Rectal smooth muscle tissue (tissue), 1 donor: Measurements from ENCODE around the gene CACNA1A.
"Not testable (repeated sequence)": the region's sequence is repeated elsewhere in the genome, so short reads cannot be mapped to it uniquely, and the experiment has no call there.

Experiments used
- H3K27ac ChIP-seq: one replicate; pipeline ENCODE4 v1.7.0; 2013; ENCODE audit warnings: low read depth, low read length, inconsistent platforms
- H3K27me3 ChIP-seq: one replicate; pipeline ENCODE4 v1.7.0; 2013; ENCODE audit warnings: low read length; ENCODE audit not compliant: control insufficient read depth, insufficient read depth
- H3K36me3 ChIP-seq: one replicate; pipeline ENCODE4 v1.7.0; 2013; ENCODE audit warnings: low read length; ENCODE audit not compliant: control insufficient read depth, insufficient read depth
- H3K4me1 ChIP-seq: one replicate; pipeline ENCODE4 v1.7.0; 2013; ENCODE audit warnings: low read length; ENCODE audit not compliant: control insufficient read depth, insufficient read depth
- H3K4me3 ChIP-seq: one replicate; pipeline ENCODE4 v1.7.0; 2013; ENCODE audit warnings: low read length
- H3K9ac ChIP-seq: one replicate; pipeline ENCODE4 v1.7.0; 2013; ENCODE audit warnings: low read length

Gene CACNA1A

GRCh38 chr19:13172346-13173138 is 333.7 kb downstream of the CACNA1A start:
- Histone ChIP-seq H3K4me3 (no peak overlapping the region), H3K4me1 (peaks cover 4% of the 10 kb centered on the region), H3K27ac (no peak overlapping the region), H3K27me3 (no peaks in the 10 kb centered on the region), H3K9ac (no peak overlapping the region), H3K36me3 (no peaks in the 10 kb centered on the region)

GRCh38 chr19:13171146-13171545 is 335.1 kb downstream of the CACNA1A start:
- no peak overlapping the region for H3K27ac ChIP-seq

GRCh38 chr19:13169769-13170168 is 336.5 kb downstream of the CACNA1A start:
- no peak overlapping the region for H3K9ac ChIP-seq
- H3K27me3 ChIP-seq: no peaks in the 10 kb centered on the region
- no peak overlapping the region for H3K4me3 ChIP-seq
- no peak overlapping the region for H3K27ac ChIP-seq
- no peaks in the 10 kb centered on the region for H3K36me3 ChIP-seq
- H3K4me1 ChIP-seq: peaks cover 7% of the 10 kb centered on the region

More at GRCh38 chr19:13171146-13171545, 335.1 kb downstream of the CACNA1A start:
- Histone ChIP-seq H3K4me3 (no peak overlapping the region), H3K4me1 (peaks cover 7% of the 10 kb centered on the region), H3K36me3 (no peaks in the 10 kb centered on the region), H3K27me3 (no peaks in the 10 kb centered on the region), H3K9ac (no peak overlapping the region)

GRCh38 chr19:13166151-13166550 is 340.1 kb downstream of the CACNA1A start:
- H3K4me1 ChIP-seq: peaks cover 13% of the 10 kb centered on the region
- not testable (repeated sequence) for H3K4me3 ChIP-seq, H3K27ac ChIP-seq, H3K27me3 ChIP-seq, H3K9ac ChIP-seq, H3K36me3 ChIP-seq

- Histone ChIP-seq H3K4me3 (peak overlapping the region; percentile 13), H3K4me1 (peaks cover 13% of the 10 kb centered on the region), H3K36me3 (no peaks in the 10 kb centered on the region), H3K27me3 (no peaks in the 10 kb centered on the region), H3K9ac (no peak overlapping the region), H3K27ac (peak overlapping the region; percentile 85)
Measured at GRCh38 chr19:13165162-13165997, 340.9 kb downstream of the CACNA1A start.

- Histone ChIP-seq H3K4me1 (peaks cover 13% of the 10 kb centered on the region), H3K27me3 (no peaks in the 10 kb centered on the region), H3K9ac (peak overlapping the region; percentile 57), H3K27ac (peak overlapping the region; percentile 85), H3K36me3 (no peaks in the 10 kb centered on the region), H3K4me3 (peak overlapping the region; percentile 51)
Measured at GRCh38 chr19:13164343-13165161, 341.7 kb downstream of the CACNA1A start.

- Histone ChIP-seq H3K4me1 (peaks cover 13% of the 10 kb centered on the region), H3K36me3 (no peaks in the 10 kb centered on the region), H3K27me3 (no peaks in the 10 kb centered on the region), H3K27ac (peak overlapping the region; percentile 85), H3K9ac (peak overlapping the region; percentile 57), H3K4me3 (peak overlapping the region; percentile 56)
Measured at GRCh38 chr19:13163609-13164342, 342.5 kb downstream of the CACNA1A start.

GRCh38 chr19:13162724-13163608 is 343.3 kb downstream of the CACNA1A start:
- H3K9ac ChIP-seq: peak overlapping the region; percentile 29
- H3K27me3 ChIP-seq: no peaks in the 10 kb centered on the region
- H3K27ac ChIP-seq: peak overlapping the region; percentile 85
- peaks cover 13% of the 10 kb centered on the region for H3K4me1 ChIP-seq
- H3K36me3 ChIP-seq: no peaks in the 10 kb centered on the region
- peak overlapping the region; percentile 56 for H3K4me3 ChIP-seq

GRCh38 chr19:13160557-13160956 is 345.7 kb downstream of the CACNA1A start:
- Histone ChIP-seq H3K9ac (no peak overlapping the region), H3K4me3 (no peak overlapping the region), H3K4me1 (peaks cover 11% of the 10 kb centered on the region), H3K27ac (no peak overlapping the region), H3K36me3 (no peaks in the 10 kb centered on the region), H3K27me3 (no peaks in the 10 kb centered on the region)

- Histone ChIP-seq H3K9ac (no peak overlapping the region), H3K27me3 (no peaks in the 10 kb centered on the region), H3K4me1 (peaks cover 17% of the 10 kb centered on the region), H3K27ac (no peak overlapping the region), H3K36me3 (no peaks in the 10 kb centered on the region), H3K4me3 (no peak overlapping the region)
Measured at GRCh38 chr19:13159713-13160112, 346.6 kb downstream of the CACNA1A start.
